ENCODE results near the gene KCMF1. TPM values are rescaled to one million over a fixed set of nuclear protein-coding genes. Genes with fewer than 3 reads are reported as not detected.

KCMF1 gene
- polyA plus RNA-seq, 1 donor from 2014 or later, result 43.3 TPM

GRCh38 chr2:85037622-85038021 lies 66.7 kb downstream of the KCMF1 start:
- Histone ChIP-seq H3F3A (ENCODE audit: insufficient read depth, low read length, poor library complexity, severe bottlenecking) (no peaks in the 10 kb centered on the region), H3K9me2 (ENCODE audit: insufficient read depth, low read length) (no peaks in the 10 kb centered on the region), H3K9me3 (ENCODE audit: low read length) (no peaks in the 10 kb centered on the region), H2AFZ (ENCODE audit: low read depth, low read length) (no peak overlapping the region), H3K27me3 (ENCODE audit: insufficient read depth, low read depth, low read length) (no peaks in the 10 kb centered on the region), H3K79me2 (replicated peaks; ENCODE audit: insufficient read depth, low read length) (no peaks in the 10 kb centered on the region), H3K4me3 (ENCODE audit: low read length) (no peak overlapping the region), H4K20me1 (ENCODE audit: insufficient read depth) (no peaks in the 10 kb centered on the region), H3K9ac (ENCODE audit: low read length) (no peak overlapping the region), H3K4me2 (ENCODE audit: low read length) (no peak overlapping the region), H3K27ac (ENCODE audit: low read length) (no peak overlapping the region), H3K36me3 (ENCODE audit: insufficient read depth, low read length) (no peaks in the 10 kb centered on the region)
- TF ChIP-seq EP300 (conservative IDR thresholded peaks at IDR 0.05; ENCODE audit: poor library complexity, severe bottlenecking), result no peak
- TF ChIP-seq CTCF (IDR thresholded peaks at IDR 0.05; ENCODE audit: poor library complexity, severe bottlenecking), result no peak
- no peak for TF ChIP-seq MXI1 (conservative IDR thresholded peaks at IDR 0.05; ENCODE audit: poor library complexity, severe bottlenecking)
- no peak for TF ChIP-seq RAD21 (conservative IDR thresholded peaks at IDR 0.05)
- TF ChIP-seq TAF1 (IDR thresholded peaks at IDR 0.05; ENCODE audit: low read depth), result no peak

DNA sequence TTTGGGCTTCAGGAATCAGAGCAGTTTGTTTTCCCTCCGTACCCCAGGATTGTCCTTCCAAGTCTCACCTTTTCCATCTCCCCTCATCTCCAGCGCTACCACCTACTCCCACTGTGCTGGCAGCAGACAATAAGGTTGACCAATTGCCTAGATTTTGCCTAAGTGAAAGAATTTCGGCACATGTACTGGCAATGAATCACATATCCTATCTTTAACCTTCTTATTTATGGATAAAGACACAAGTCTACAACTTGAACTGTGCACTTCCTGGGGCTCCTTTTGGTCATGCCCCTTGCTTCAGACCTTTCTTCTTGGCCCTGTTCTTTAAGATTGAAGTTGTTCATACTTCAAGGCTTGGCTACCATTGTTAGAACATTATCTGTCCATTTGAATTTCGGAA lies 71.4 kb downstream of the KCMF1 start:
- Histone ChIP-seq H3K36me3 (ENCODE audit: insufficient read depth, low read length) (no peaks in the 10 kb centered on the region), H3K4me2 (ENCODE audit: low read length) (no peak overlapping the region)
- TF ChIP-seq MXI1 (conservative IDR thresholded peaks at IDR 0.05; ENCODE audit: poor library complexity, severe bottlenecking) (no peak), POLR2AphosphoS5 (IDR thresholded peaks at IDR 0.05) (no peak), CTCF (IDR thresholded peaks at IDR 0.05; ENCODE audit: poor library complexity, severe bottlenecking) (no peak), EP300 (conservative IDR thresholded peaks at IDR 0.05; ENCODE audit: poor library complexity, severe bottlenecking) (no peak), SMC3 (conservative IDR thresholded peaks at IDR 0.05; ENCODE audit: poor library complexity) (no peak), REST (IDR thresholded peaks at IDR 0.05; ENCODE audit: borderline replicate concordance) (no peak)

More for the DNA sequence above, 71.4 kb downstream of the KCMF1 start:
- Histone ChIP-seq H4K20me1 (ENCODE audit: insufficient read depth) (no peaks in the 10 kb centered on the region), H2AFZ (ENCODE audit: low read depth, low read length) (no peak overlapping the region), H3K9me3 (ENCODE audit: low read length) (no peaks in the 10 kb centered on the region), H3K4me3 (ENCODE audit: low read length) (no peak overlapping the region), H3K9me2 (ENCODE audit: insufficient read depth, low read length) (no peaks in the 10 kb centered on the region), H3K9ac (ENCODE audit: low read length) (no peak overlapping the region), H3K27ac (ENCODE audit: low read length) (no peak overlapping the region), H3K79me2 (replicated peaks; ENCODE audit: insufficient read depth, low read length) (no peaks in the 10 kb centered on the region), H3F3A (ENCODE audit: insufficient read depth, low read length, poor library complexity, severe bottlenecking) (no peaks in the 10 kb centered on the region), H3K27me3 (ENCODE audit: insufficient read depth, low read depth, low read length) (no peaks in the 10 kb centered on the region)

Measured in neural cell (in vitro differentiated cells).